ENCODE results near the gene BRMS1. TPM values are rescaled to one million over a fixed set of nuclear protein-coding genes. Genes with fewer than 3 reads are reported as not detected.

BRMS1 gene
- total RNA-seq, 1 donor from 2014 or later = 23.3 TPM

DNA sequence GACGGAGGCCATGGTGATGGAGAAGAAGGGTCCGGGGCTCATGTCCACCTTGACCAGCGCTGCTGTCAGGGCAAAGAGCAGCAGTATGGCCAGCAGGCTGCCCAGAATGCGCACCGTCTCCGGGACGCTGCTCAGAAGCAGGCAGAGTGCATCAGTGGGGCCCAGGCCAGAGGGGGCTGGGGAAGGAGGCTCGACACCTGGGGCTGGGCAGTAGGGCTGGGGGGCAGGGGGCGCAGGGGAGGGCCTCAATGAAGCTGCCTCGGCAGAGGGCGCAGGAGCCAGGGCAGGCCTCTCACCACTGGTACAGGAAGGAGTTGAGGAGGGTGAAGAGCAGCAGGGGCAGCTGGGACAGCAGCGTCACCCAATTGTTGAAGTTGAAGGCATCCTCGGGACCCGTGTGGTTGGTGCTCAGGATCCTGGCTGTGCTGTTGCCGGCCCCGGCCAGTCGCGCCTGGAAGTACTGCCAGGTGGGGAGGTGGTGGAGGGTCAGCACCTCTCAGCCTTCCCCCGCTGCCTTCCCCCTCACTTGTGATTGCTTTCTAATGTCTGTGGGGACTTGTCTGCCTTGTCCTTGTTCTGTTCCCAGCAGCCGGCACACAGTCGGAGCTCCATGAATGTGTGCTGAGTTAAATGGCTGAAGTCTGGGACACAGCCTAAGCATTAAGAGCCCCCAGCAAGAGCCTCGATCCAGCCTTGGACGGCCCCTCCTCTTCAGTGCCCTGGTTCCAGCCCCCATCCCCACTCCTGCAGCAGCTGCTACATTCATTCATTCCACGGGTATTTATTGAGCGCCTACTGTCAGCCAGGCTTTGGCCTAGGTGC, 24.4 kb upstream of the BRMS1 start:
- TF ChIP-seq, protein P1, sequence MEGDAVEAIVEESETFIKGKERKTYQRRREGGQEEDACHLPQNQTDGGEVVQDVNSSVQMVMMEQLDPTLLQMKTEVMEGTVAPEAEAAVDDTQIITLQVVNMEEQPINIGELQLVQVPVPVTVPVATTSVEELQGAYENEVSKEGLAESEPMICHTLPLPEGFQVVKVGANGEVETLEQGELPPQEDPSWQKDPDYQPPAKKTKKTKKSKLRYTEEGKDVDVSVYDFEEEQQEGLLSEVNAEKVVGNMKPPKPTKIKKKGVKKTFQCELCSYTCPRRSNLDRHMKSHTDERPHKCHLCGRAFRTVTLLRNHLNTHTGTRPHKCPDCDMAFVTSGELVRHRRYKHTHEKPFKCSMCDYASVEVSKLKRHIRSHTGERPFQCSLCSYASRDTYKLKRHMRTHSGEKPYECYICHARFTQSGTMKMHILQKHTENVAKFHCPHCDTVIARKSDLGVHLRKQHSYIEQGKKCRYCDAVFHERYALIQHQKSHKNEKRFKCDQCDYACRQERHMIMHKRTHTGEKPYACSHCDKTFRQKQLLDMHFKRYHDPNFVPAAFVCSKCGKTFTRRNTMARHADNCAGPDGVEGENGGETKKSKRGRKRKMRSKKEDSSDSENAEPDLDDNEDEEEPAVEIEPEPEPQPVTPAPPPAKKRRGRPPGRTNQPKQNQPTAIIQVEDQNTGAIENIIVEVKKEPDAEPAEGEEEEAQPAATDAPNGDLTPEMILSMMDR (IDR thresholded peaks at IDR 0.05) = no peak
- H3K4me3 Mint-ChIP-seq (ENCODE audit: unreplicated experiment) = peak overlapping the region; percentile 78
- no peaks in the 10 kb centered on the region for H3K9me3 Mint-ChIP-seq (ENCODE audit: low read depth)
- no peaks in the 10 kb centered on the region for H3K27me3 Mint-ChIP-seq (ENCODE audit: low read depth)
- peak overlapping the region; percentile 62 for H3K27ac Mint-ChIP-seq (ENCODE audit: unreplicated experiment)
- DNase-seq (ENCODE audit: low spot score) = peak; percentile 81
- peaks cover 2% of the 10 kb centered on the region for H3K36me3 Mint-ChIP-seq (ENCODE audit: low read depth)
- peaks cover 24% of the 10 kb centered on the region for H3K4me1 Mint-ChIP-seq (ENCODE audit: low read depth)

DNA sequence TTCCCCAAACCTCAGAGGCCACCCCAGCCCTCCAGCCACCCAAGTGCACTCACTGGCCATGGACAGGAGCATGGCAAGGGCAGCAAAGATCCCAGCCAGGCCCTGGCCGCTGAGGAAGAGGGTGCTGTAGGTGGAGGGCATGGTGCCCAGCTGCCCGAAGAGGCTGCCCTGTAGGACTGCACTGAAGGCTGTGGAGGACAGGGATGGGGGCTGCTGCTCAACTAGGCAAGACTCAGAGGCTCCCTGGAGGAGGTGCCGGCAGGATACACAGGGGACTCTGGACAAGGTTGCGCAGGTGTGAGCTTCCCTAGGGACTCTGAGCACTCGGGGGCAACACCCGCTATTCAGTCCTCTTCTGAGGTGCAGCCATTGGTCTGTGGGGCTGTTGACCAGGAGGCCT, 23.6 kb upstream of the BRMS1 start:
- TF ChIP-seq, protein P1 (IDR thresholded peaks at IDR 0.05) = no peak
- Mint-ChIP-seq H3K27me3 (ENCODE audit: low read depth) (no peaks in the 10 kb centered on the region), H3K9me3 (ENCODE audit: low read depth) (no peaks in the 10 kb centered on the region), H3K4me1 (ENCODE audit: low read depth) (peaks cover 24% of the 10 kb centered on the region), H3K4me3 (ENCODE audit: unreplicated experiment) (no peak overlapping the region), H3K27ac (ENCODE audit: unreplicated experiment) (no peak overlapping the region), H3K36me3 (ENCODE audit: low read depth) (peaks cover 2% of the 10 kb centered on the region)
- peak; percentile 60 for DNase-seq (ENCODE audit: low spot score)

DNA sequence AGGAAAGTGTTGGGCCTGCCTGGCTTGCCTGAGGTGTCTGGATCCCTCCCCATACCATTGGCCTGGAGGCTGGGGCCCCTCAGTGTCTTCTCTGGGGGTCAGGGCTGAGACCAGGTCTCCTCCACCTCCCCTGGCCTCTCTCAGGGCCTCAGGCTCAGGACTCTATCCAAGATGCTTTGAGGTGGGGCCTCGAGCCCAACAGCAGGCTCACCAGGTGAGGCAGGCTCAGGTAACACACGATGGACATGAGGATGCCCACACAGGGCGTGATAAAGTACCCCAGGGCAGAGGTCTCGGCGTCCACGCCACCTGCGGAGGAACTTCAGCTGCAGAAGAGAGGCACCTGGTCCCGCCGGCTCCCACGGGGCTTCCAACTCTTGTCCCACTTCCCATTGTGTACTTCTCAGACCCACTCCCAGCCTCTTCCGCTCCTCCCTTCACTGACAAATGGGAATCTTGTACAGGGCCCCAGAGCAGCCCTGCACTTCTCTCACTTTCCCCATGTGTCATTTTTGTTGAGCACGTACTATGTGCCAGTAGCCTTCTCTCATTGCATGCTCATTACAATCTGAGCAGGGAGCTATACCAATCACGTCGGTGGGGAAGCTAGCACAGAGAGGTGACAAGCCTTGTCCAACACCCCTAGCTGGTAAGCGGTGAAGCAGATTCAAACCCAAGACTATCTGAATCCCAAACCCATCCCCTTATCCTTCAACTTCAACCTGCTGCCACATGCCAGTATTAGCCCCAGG, 22.8 kb upstream of the BRMS1 start:
- Mint-ChIP-seq H3K27ac (ENCODE audit: unreplicated experiment) (no peak overlapping the region), H3K4me1 (ENCODE audit: low read depth) (peaks cover 18% of the 10 kb centered on the region), H3K36me3 (ENCODE audit: low read depth) (peaks cover 2% of the 10 kb centered on the region), H3K27me3 (ENCODE audit: low read depth) (no peaks in the 10 kb centered on the region), H3K9me3 (ENCODE audit: low read depth) (no peaks in the 10 kb centered on the region), H3K4me3 (ENCODE audit: unreplicated experiment) (no peak overlapping the region)
- TF ChIP-seq, protein P1 (IDR thresholded peaks at IDR 0.05) = no peak
- peak; percentile 86 for DNase-seq (ENCODE audit: low spot score)

DNA sequence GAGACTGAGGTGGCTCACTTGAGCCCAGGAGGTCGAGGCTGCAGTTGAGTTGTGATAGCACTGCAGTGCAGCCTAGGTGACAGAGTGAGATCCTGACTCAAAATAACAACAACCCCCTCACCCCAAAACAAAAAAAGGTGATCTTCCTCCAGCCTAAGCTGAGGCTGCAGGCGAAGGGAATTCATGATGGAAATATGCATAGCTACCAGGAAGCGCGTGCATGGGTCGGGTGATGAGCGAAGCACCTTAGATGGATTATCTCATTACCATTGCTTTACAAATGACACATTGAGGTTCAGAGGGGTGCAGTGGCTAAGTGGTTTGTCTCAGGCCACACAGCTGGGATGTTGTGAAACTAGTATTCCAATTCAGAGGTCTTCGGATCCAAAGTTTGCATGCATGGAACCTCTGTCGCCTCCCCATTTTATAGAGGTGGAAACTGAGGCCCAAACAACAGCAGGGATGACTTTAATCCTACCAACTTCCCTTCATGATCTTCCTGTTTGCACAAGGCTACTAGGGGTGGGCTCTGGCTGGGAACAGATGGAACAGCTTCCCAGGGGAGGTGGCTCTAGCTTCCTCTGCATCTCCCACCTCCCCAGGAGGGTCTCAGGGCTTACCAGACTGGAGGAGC, 22.1 kb upstream of the BRMS1 start:
- no peak overlapping the region for H3K27ac Mint-ChIP-seq (ENCODE audit: unreplicated experiment)
- DNase-seq (ENCODE audit: low spot score) = peak; percentile 32
- TF ChIP-seq, protein P1 (IDR thresholded peaks at IDR 0.05) = no peak
- H3K36me3 Mint-ChIP-seq (ENCODE audit: low read depth) = peaks cover 4% of the 10 kb centered on the region
- no peaks in the 10 kb centered on the region for H3K9me3 Mint-ChIP-seq (ENCODE audit: low read depth)
- no peaks in the 10 kb centered on the region for H3K27me3 Mint-ChIP-seq (ENCODE audit: low read depth)
- H3K4me1 Mint-ChIP-seq (ENCODE audit: low read depth) = peaks cover 16% of the 10 kb centered on the region
- no peak overlapping the region for H3K4me3 Mint-ChIP-seq (ENCODE audit: unreplicated experiment)

Data from chondrocyte (in vitro differentiated cells).